NCI-H2081 (cell line): ENCODE results near the gene KRT7.

Experiments
- DNase-seq, 2 experiments: peaks; one replicate each; lab custom pipeline; 2025; lab: John Stamatoyannopoulos, UW

Gene KRT7

DNA sequence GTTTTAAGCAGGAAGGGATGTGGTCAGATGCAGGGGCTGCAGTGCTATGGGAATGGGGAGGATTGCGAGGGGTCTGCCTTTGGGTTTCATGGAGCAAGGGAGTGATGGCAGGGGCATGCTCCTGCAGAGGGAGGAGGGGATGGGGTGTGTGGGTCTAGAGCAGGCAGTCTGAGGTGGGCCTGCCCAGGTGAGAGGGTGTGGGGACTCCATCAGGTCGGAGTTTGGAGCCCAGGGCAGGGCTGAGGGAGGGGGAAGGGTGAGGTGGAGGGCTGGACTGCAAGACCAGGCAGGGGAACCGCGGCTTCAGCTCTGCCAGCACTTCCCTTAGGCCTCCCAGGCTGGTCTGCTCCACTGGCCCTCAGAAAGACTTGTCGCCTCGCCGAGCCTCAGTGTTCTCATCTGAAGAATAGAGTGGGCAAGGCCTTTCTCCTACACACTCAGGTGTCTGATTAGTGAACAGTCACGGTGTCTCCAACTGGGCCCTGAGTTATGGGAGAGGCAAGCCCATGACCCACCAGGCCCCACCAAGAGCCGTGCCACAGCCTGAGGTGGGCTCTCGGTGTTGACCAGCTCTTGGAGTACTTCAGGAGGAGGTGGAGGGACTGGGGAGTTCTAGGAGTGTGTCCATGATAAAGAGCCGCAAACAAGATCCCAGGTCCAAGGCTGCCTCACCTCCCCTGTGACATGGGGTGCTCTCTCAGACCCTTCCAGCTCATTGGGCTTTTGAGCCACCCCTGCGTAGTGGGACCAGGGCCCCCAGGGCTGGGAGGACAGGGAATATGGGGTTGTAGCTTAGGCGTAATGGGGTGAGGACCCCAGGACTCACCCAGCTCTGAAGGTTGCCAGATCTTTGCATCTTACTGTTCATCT is 21.1 kb upstream of the KRT7 start:
- no peak for DNase-seq

- DNase-seq: peak in 1 of 2 experiments; percentile 17
Measured at GRCh38 chr12:52212701-52213563, 20.1 kb upstream of the KRT7 start.

DNA sequence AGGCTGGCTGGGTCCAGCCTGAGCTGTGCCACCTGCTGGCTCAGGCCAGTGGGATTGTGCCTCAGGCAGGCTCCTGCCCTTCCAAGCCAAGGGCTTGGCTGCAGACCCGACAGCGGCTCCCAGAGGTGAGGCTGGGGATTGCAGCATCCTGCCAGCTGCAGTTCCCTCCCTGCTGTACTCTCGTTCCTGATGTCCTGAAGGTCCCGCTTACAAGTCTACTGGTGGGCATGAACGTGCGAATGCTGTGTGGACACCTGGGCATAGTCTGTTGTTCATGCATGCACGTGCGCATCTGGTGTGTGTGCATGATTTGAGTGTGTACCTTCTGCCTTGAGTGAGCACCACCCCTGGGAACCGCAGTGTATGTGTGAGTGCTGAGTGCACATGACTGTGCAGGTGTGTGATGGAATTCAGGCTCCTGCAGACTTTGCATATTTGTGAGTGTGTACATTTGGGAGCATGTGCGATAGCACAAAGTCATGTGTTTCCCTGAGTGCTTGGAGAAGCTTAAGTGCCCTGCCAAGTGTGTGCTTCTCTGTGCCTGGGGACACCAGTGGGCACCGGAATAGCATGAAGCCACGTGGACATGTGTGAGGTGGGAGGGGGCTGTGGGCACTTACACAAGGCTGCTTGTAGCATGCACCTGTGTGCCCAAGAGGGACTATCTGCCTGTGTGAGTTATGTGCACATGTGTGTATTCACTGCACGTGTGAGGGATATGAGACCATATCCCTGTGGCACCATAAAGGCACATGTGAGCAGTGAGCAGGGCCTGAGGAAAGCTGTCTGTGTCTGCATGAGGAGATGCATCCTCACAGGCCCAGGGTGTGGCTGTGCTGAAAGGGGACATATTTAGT is 19.3 kb upstream of the KRT7 start:
- peak; percentile 72 to 73 for DNase-seq

- no peak for DNase-seq
Measured at GRCh38 chr12:52214421-52214802, 18.6 kb upstream of the KRT7 start.

GRCh38 chr12:52215587-52216031 is 17.4 kb upstream of the KRT7 start:
- no peak for DNase-seq

DNA sequence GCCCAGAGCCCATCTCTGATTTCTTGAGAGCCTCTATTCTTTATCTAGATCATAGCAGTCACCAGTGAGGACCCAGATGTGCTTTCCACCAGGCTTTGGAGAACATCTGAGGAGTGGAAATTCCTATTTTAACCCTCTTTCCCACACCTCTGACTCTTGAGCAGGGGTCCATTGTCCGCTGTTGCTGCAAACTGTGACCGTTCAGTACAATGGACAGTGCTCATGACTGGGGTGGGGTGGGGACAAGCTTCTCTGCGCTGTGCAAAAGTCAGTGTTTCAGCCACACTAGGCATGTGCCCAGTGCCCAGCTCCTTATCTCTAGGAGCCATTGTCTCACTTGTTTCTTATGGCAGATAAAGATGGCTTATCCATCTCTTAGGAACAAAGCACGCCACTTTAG is 16.9 kb upstream of the KRT7 start:
- no peak for DNase-seq

- DNase-seq: peak in 1 of 2 experiments; percentile 22
Measured at GRCh38 chr12:52216807-52217206, 16.2 kb upstream of the KRT7 start.

DNA sequence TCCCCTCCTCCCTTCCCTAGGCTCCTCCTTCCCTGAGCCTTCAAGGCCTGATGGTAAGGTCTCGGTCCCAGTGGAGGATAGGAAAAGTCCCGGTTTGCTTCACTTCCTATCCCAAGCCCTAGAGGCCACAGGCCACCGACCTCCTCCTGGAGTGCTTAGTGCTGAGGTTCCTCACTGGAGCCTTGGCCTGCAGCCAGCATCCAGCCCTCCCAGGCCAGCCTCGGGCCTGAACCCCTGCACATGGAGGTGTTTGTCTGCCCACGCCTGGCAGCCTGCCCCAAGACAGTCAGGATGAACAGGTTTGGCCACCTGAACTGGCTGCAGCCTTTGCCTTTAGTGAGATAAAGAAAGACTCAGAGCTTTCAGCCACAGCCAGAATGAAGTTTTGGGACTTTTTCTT is 15.8 kb upstream of the KRT7 start:
- DNase-seq: peak in 1 of 2 experiments; percentile 33

DNA sequence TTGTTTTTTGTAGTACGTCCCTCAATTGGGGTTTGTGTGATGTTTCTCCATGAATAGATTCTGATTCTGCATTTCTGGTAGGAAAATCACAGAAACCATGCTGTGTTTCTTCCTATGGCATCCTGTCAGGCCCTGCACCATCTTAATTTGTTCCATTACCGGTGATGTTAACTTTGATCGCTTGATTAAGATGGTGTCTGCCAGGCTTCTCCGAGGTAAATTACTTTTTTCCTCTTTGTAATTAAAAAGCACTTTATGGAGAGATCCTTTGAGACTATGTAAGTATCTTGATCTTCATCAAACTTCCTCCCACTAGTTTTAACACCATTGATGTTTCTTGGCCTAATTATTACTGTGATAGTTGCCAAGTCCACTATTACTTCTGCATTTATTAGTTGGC is 15.0 kb upstream of the KRT7 start:
- no peak for DNase-seq

DNA sequence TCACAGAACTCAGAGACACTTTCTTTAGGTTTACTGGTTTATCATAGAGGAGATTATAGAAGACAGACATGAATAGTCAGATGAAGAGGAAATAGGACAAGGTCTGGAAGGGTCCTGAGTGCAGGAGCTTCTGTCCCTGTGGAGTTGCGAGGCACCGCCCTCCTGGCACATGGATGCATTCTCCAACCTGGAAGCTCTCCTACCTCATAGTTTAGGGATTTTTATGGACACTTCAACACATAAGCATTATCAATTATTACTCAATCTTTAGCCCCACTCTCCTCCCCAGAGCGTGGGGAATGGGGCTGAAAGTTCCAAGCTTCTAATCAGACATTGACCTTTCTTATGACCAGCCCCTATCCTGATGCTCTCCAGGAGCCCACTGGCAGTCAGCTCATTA is 12.6 kb upstream of the KRT7 start:
- DNase-seq: no peak

GRCh38 chr12:52221070-52221781 is 11.8 kb upstream of the KRT7 start:
- DNase-seq: no peak

DNA sequence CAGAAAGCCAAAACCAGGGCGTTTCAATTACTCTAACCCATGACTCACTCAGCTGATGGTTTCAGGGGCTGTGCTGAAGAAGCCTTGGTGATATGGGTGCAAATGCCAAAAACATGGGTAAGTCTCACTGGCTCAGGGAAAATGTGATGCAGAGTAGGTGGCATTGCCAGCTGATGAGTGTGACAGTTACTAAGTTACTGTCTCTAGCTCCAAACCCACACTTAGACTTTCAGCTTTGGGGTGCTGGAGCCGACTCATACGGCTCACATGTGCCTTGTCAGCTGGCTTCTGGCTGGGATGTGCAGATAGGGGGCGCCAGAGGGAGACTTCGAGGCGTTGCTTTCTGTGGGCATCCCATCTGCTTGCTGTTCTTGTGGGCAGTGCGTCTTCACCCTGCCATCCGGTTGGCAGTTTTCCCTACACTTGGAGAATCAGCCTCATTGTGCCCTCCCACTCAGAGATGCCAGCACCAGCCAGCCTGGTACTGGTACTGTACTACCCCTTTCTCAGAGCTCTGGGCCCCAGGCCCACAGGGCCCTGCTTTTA is 11.1 kb upstream of the KRT7 start:
- DNase-seq: peak; percentile 33 to 48

DNA sequence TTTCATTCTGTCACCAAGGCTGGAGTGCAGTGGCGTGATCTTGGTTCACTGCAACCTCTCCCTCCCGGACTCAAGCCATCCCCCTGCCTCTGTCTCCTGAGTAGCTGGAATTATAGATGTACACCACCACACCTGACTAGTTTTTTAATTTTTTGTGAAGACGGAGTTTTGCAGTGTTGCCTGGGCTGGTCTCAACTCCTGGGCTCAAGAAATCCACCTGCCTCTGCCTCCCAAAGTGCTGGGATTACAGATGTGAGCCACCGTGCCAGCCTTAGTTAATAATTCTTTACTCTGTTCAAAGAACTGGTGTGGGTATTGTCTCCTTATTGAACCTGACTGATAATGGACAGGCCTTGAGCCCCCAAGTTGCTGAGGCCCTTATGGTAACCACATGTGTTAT is 10.4 kb upstream of the KRT7 start:
- DNase-seq: no peak

DNA sequence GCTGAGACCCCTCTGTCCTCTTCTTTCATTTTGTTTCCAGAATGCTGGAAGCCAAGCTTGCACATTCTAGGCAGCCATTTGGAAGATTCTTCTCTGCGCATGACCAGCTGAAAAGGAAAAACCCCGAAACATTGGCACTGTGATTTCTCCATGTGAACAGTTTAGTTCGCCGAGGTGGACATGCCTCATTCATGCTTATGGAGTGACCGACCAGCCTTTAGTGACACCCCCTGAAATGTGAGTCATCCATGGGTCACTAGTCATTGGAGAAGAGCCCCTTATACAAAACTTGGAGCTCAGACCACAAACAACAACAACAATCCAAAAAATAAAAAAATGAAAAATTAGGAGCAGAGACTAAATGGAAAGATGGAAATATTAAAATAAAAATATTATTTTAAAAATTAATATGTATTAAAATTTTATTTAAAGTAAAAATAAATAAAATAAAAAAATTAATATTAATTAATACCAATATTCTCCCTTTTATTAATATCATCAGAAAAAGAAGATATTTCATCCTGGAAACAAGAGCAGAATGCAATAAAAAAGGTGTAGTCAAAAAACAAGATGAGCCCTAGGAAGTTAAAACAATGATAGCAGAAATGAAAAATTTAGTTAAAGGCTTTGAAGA is 9.5 kb upstream of the KRT7 start:
- DNase-seq: no peak

DNA sequence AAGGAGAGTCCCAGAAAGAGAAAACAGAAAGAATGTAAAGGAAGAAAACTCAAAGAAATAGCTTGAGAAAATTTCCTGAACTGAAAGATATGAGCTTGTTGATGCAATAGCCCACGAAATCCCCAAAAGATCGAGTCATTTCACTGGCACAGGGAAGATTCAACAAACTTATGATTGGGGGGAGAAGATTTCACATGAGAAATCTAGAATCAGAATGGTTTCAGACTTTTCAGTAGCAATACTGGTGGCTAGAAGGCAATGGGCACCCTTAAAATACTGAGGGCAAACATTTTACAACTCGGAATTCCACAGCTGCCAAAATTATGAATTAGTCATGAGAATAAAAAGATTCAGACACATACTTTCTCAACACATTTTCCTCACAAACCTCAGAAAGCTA is 8.9 kb upstream of the KRT7 start:
- no peak for DNase-seq

DNA sequence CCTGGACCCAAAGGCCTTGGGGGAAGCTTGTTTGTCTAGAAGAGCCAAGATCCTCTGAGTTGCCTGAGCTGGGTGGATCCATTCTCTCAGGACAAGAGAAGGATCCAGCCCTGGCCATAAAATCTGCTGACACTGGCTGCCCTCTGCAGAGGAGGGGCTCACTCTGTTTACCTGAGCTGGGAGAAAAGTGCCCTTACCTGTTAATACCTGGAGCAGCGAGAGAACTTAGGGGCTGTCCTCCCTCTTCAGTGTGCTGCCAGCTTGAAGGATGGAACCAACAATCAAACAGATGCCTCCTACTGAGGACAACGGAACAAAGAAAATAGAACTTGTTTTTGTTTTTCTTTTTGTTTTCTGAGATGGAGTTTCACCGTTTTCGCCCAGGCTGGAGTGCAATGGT is 7.3 kb upstream of the KRT7 start:
- no peak for DNase-seq

- DNase-seq: no peak
Measured at GRCh38 chr12:52226446-52226845, 6.6 kb upstream of the KRT7 start.

GRCh38 chr12:52227606-52228166 is 5.4 kb upstream of the KRT7 start:
- DNase-seq: no peak

- no peak for DNase-seq
Measured at GRCh38 chr12:52228366-52228765, 4.7 kb upstream of the KRT7 start.

DNA sequence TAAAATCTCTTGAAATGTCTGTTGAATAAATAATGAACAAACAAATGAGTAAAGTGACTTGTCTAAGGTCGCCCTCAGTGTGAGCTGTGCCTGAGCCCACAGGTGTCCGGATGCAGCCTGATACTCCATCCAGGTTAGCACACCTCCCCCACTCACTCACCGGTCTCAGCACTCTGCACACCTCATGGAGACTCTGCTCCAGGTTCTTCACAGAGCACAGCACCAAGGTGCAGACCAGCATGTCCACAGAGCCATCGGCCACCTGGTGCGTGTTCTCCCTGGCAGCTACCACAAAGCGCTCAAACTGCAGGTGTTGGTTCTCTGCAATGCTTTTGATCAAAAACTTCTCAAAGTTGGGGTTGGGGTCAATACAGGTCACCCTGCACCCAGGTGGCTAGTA is 4.1 kb upstream of the KRT7 start:
- no peak for DNase-seq
